ENCODE results near the gene OR4E2.
"Not testable (repeated sequence)": the region's sequence is repeated elsewhere in the genome, so short reads cannot be mapped to it uniquely, and the experiment has no call there.

OR4E2 gene

GRCh38 chr14:21653331-21653885, at the start of gene OR4E2:
Gene OR4E2 (plus strand): TSS chr14:21653835. CDS start chr14:21665083, 11,248 bp downstream.
- DNase-seq, result no peak

- DNase-seq, result no peak
Measured at GRCh38 chr14:21612324-21612723, 41.3 kb upstream of the OR4E2 start.

DNA sequence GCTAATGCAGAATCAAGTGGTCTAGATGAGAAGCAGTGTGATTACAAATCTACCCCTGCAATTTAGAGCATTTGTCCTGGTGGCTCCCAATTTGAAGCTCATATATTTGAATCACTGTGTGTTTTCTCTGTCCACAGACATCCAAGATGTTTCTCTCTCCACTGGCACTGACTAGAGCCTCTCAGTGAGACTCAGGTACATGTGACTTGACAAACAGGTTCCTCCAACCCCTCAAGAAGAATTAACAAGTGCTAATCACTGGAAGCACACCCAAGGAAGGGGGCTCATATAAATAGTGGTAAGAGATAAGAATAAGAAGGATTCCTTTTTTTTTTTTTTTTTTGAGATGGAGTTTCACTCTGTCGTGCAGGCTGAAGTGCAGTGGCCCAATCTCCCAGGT, 39.4 kb upstream of the OR4E2 start:
- DNase-seq, result no peak

GRCh38 chr14:21617614-21618013, 36.0 kb upstream of the OR4E2 start:
- no peak for DNase-seq

- peak in 1 of 2 experiments; percentile 6 for DNase-seq
Measured at GRCh38 chr14:21626491-21627230, 27.0 kb upstream of the OR4E2 start.

- DNase-seq, result not testable (repeated sequence)
Measured at GRCh38 chr14:21630503-21630902, 23.1 kb upstream of the OR4E2 start.

DNA sequence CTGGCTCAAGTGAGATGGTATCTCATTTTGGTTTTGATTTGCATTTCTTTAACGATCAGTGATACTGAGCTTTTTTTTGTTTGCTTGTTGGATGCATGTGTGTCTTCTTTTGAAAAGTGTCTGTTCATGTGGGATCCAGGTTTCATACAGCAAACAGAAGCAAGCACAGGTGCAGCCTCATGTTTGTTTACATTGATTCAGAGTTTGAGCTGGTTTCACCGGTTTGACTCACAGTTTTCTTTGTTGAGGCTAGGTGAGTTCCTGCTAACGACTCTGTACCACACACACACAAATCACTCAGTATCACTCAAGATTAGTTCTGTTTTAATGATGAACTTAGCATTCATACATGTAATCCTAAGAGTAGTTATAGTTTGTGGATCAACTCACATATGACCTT, 22.6 kb upstream of the OR4E2 start:
- DNase-seq, result no peak

DNA sequence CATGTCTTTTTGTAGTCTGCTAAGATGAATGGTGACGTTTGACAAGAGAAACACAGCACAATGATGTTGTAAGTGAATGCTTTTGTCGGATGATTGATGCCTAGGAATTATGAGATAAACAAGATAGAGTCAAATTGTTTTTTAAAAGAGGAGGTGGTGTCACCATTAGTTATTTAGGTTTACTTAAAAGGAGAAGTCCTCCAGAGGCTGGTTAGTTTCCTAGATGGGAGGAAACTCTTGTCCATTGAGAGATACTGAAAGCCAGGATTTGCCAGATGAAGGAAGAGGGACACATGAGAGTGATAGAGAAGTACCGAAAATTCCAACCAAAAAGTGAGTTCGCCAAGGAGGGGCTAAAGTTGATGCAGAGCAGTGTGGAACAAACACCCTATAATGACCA, 18.8 kb upstream of the OR4E2 start, which contains the start of gene OR10G2:
Gene OR10G2, minus strand, starts transcription at position 101 of the 400 bp plus-strand sequence. Its CDS starts 98 bp downstream, at position 3.
- DNase-seq, result no peak

DNA sequence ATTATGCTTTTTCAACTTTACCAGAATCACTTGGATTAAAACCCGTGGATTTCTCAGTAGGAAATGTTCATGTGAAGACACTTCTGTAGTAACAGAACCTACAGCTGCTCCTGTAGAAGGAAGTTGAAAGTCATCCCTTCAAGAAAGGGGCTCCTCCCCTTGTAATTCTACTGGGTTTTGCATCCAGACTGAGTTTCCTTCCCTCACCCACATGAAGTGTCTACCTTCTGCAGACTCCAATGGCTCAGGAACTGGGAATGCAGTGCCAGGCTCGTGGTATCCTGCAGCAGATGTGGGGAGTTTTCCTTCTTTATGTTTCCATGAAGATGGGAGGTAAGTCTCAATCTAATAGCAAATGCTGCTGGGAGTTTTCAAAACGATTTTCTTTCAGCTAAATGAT, 11.0 kb upstream of the OR4E2 start:
- no peak for DNase-seq

- DNase-seq, result no peak
Measured at GRCh38 chr14:21643407-21643806, 10.2 kb upstream of the OR4E2 start.

DNA sequence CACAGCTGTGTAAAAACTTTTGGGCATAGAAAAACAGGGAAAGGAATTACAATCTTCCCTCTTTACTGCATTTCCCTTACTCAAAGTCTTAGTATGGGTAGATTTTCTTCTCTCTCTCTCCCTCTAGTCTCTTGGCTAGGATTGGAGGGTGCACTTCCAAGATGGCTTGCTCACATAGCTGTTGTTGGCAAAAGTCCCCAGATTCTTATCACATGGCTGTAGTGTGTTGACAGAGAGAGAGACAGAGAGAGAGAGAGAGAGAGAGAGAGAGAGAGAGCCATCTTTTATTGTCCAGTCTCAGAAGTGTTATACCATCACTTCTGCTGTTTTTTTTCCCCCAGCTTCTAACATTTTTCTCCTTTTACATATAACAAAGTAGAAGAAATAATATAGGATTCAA, 6.3 kb upstream of the OR4E2 start:
- no peak for DNase-seq

GRCh38 chr14:21652209-21652808, 1.3 kb upstream of the OR4E2 start:
- no peak for DNase-seq

- DNase-seq, result no peak
Measured at GRCh38 chr14:21654215-21654614, 580 bp downstream of the OR4E2 start.

DNA sequence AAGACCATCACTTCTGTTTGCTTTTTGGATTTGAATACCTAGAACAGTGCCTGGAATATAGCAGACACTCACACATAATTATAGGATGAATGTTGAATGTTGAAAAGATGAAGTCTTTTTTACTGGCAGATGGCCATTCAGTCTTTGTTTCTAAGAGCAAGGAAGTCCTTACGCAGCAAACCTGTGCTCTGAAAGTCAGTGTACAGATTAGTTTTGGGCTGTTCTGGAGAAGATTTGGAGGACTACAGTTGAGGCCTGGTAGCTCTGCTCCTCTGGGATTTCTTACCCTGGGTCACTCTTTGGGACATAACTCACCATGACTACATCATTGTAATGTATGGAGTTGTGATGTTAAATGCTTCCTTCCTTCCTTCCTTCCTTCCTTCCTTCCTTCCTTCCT, 3.3 kb downstream of the OR4E2 start:
- no peak for DNase-seq

- DNase-seq, result peak in 1 of 2 experiments; percentile 11
Measured at GRCh38 chr14:21668377-21668776, 14.7 kb downstream of the OR4E2 start.

- DNase-seq, result no peak
Measured at GRCh38 chr14:21669284-21669683, 15.6 kb downstream of the OR4E2 start.

- DNase-seq, result no peak
Measured at GRCh38 chr14:21671371-21671770, 17.7 kb downstream of the OR4E2 start.

GRCh38 chr14:21672116-21672515, 18.5 kb downstream of the OR4E2 start:
- DNase-seq, result no peak

- DNase-seq, result no peak
Measured at GRCh38 chr14:21673718-21674117, 20.1 kb downstream of the OR4E2 start, which contains the start of gene OR4E1. Gene OR4E1 (minus strand): TSS chr14:21673818. CDS start chr14:21670935, 2,883 bp downstream.

GRCh38 chr14:21675566-21675965, 21.9 kb downstream of the OR4E2 start:
- DNase-seq, result no peak

DNA sequence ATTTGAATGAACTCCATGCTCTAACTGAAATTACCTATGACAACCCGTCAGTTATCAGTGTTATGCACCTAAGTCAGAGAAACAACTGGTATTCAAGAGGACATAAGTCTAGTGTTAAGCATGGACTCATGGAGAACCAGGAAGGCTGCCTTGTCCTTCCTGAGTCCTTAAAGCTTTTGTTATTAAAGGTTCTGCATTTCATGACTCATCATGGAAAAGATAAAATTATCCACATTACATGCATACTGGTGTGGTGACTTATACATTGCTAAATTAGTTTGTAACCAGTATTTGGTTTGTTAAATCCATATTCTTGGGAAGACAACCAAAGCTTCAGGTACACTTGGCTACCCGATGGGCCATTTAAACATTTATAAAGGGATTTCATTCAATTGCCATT, 26.4 kb downstream of the OR4E2 start:
- DNase-seq, result peak; percentile 10 to 21

GRCh38 chr14:21686468-21686867, 32.8 kb downstream of the OR4E2 start:
- no peak for DNase-seq

DNA sequence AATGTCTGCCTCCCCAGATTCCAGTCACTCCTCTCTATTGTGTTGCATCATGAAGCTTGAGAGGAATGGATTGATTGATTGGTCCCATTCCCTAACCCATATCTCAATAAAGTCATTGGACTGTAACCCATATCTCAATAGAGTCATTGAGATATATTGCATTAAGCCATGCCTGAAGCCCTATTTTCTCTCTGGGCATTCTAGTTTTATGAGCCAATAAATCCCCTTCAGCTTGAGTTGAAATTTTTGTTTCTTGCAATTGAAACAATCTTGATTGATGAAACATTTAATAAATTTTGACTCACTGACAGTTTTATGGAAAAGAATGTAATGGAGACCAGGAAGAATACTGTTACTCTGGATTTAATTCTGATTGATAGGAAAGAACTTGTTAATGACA, 40.8 kb downstream of the OR4E2 start:
- no peak for DNase-seq

- not testable (repeated sequence) for DNase-seq
Measured at GRCh38 chr14:21697662-21698061, 44.0 kb downstream of the OR4E2 start.
